GM23248 (cell line): ENCODE measurements around the gene OR1K1. TPM values are rescaled to one million over a fixed set of nuclear protein-coding genes. Genes with fewer than 3 reads are reported as not detected.

Source experiments
- DNase-seq: peaks from one replicate; pipeline ENCODE4 v3.0.0-alpha.2; 2015
- H2AFZ ChIP-seq: fragments of 200-600 bp; sonication (generic); 2 replicates; pipeline ENCODE4 v1.6.1; 2016; ENCODE audit warnings: antibody characterized with exemption
- H3F3A ChIP-seq: fragments of 200-600 bp; sonication (generic); 2 replicates; pipeline ENCODE4 v1.6.1; 2016; ENCODE audit warnings: mild to moderate bottlenecking, antibody characterized with exemption, mixed run types; ENCODE audit not compliant: insufficient read depth
- H3K27ac ChIP-seq: fragments of 200-600 bp; sonication (generic); 2 replicates; pipeline ENCODE4 v1.5.1; 2016; ENCODE audit warnings: mild to moderate bottlenecking
- H3K27me3 ChIP-seq: fragments of 200-600 bp; sonication (generic); replicated peaks from 2 replicates; pipeline ENCODE4 v1.6.1; 2016; ENCODE audit warnings: mild to moderate bottlenecking; ENCODE audit not compliant: insufficient read depth
- H3K36me3 ChIP-seq: fragments of 200-600 bp; sonication (generic); 2 replicates; pipeline ENCODE4 v1.6.1; 2016; ENCODE audit warnings: low read depth, mild to moderate bottlenecking
- H3K4me1 ChIP-seq: fragments of 200-600 bp; sonication (generic); 2 replicates; pipeline ENCODE4 v1.6.1; 2016; ENCODE audit warnings: mild to moderate bottlenecking; ENCODE audit not compliant: insufficient read depth
- H3K4me2 ChIP-seq: fragments of 200-600 bp; sonication (generic); one replicate; pipeline ENCODE4 v1.6.1; 2016; ENCODE audit warnings: mild to moderate bottlenecking; ENCODE audit not compliant: unreplicated experiment
- H3K4me3 ChIP-seq: fragments of 200-600 bp; sonication (generic); 2 replicates; pipeline ENCODE4 v1.5.1; 2016; ENCODE audit warnings: mild to moderate bottlenecking
- H3K79me2 ChIP-seq: fragments of 200-600 bp; sonication (generic); 2 replicates; pipeline ENCODE4 v1.6.1; 2016; ENCODE audit warnings: mild to moderate bottlenecking; ENCODE audit not compliant: insufficient read depth
- H3K9ac ChIP-seq: fragments of 200-600 bp; sonication (generic); 2 replicates; pipeline ENCODE4 v1.6.1; 2016; ENCODE audit warnings: mild to moderate bottlenecking
- H3K9me2 ChIP-seq: fragments of 200-600 bp; sonication (generic); 2 replicates; pipeline ENCODE4 v1.6.1; 2016; ENCODE audit warnings: mixed run types, mild to moderate bottlenecking, moderate library complexity; ENCODE audit not compliant: insufficient read depth
- H3K9me3 ChIP-seq: fragments of 200-600 bp; sonication (generic); one replicate; pipeline ENCODE4 v1.6.1; 2017; ENCODE audit warnings: low read depth
- H4K20me1 ChIP-seq: fragments of 200-600 bp; sonication (generic); 2 replicates; pipeline ENCODE4 v1.6.0; 2016; ENCODE audit not compliant: insufficient read depth
- EZH2 ChIP-seq: fragments of 200-600 bp; sonication (generic); IDR thresholded peaks from 2 replicates; pipeline ENCODE4 v1.6.1; 2018; ENCODE audit warnings: antibody characterized with exemption, mild to moderate bottlenecking; ENCODE audit not compliant: insufficient read depth, poor library complexity, severe bottlenecking
- EZH2phosphoT487 ChIP-seq: fragments of 200-600 bp; sonication (generic); IDR thresholded peaks from 2 replicates; pipeline ENCODE4 v1.6.1; 2018; ENCODE audit warnings: antibody characterized with exemption, moderate library complexity, mild to moderate bottlenecking, low read depth; ENCODE audit not compliant: insufficient read depth
- WGBS, 2 experiments: methylation state at CpG; one replicate each; pipeline ENCODE4 v1.1.6; 2015 to 2017; ENCODE audit warnings: low lambda C conversion rate in 2 of 2, low coverage in 1 of 2; ENCODE audit errors: missing lambda C conversion rate in 2 of 2; 5-methylcytosine and 5-hydroxymethylcytosine counted together
- in situ Hi-C: fragments of 300-500 bp; cut with MboI; formaldehyde crosslinking; loops from 2 replicates; pipeline ENCODE4 v1.15.0; 2020
- polyA plus RNA-seq: library from polyadenylated mRNA; unstranded; fragments of >200 nt; fragmentation: Nextera tagmentation; extraction: Ambion mirVana; gene quantifications from 2 replicates; pipeline ENCODE4 v1.2.1, GENCODE V29; 2016
- total RNA-seq: library from RNA; depleted of rRNA; stranded (reverse); fragments of >200 nt; shearing (Covaris generic); gene quantifications from 2 replicates; pipeline ENCODE4 v1.2.3, GENCODE V29; 2014

OR1K1 gene
- total and polyA plus RNA-seq, 2 experiments from 2014 or later = not detected

DNA sequence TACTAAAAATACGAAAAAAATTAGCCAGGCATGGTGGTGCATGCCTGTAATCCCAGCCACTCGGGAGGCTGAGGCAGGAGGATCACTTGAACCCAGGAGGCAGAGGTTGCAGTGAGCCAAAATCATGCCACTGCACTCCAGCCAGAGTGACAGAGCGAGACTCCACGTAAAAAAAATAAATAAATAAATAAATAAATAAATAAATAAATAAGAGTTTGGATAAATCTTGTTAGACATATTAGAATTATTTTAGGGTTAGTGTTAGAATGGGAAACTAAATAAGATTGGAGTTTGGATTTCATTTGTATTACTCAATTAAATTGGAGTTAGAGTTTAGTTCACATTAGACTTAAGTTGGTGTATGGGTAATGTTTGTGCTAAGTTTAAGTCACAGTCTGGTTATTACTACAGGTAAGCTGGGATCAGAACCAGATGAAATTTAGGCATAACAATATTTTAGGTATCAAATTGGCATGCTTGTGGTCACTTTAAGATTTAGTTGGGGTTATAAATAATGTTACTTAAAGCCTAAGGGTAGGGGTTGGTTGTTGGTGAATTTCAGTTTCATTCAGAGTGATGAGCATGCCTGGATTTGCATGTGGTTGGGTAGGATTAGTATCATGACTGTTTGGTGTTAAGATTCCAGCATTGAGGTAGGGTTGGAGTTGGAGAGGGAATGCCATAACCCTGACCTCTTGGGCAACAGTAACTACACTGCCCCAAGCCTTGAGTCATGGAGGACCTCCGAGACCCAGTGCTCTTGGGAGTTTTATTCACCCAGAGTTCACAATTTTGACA lies 7.9 kb upstream of the OR1K1 start:
- H3F3A ChIP-seq = no peaks in the 10 kb centered on the region
- H2AFZ ChIP-seq = no peak overlapping the region
- H3K4me2 ChIP-seq = no peak overlapping the region
- no peaks in the 10 kb centered on the region for H3K9me3 ChIP-seq
- H3K9me2 ChIP-seq = no peaks in the 10 kb centered on the region
- in situ Hi-C loops = loop anchor here (10.0 kb wide), 1 partner anchor 297 kb away; no protein-coding TSS in a partner anchor
- no peaks in the 10 kb centered on the region for H3K4me1 ChIP-seq
- WGBS, 2 experiments = 74 to 75% methylated on average over 5 of the region's 5 CpGs
- no peaks in the 10 kb centered on the region for H3K27me3 ChIP-seq
- TF ChIP-seq EZH2phosphoT487 = no peak
- TF ChIP-seq EZH2 = no peak
- no peak overlapping the region for H3K4me3 ChIP-seq
- no peaks in the 10 kb centered on the region for H3K36me3 ChIP-seq
- no peaks in the 10 kb centered on the region for H4K20me1 ChIP-seq
- H3K9ac ChIP-seq = no peak overlapping the region
- no peak for DNase-seq
- H3K79me2 ChIP-seq = no peaks in the 10 kb centered on the region
- no peak overlapping the region for H3K27ac ChIP-seq

GRCh38 chr9:122797316-122798063 lies 2.4 kb upstream of the OR1K1 start:
- in situ Hi-C loops = loop anchor here (10.0 kb wide), 1 partner anchor 303 kb away; no protein-coding TSS in a partner anchor

GRCh38 chr9:122806661-122807060 lies 6.7 kb downstream of the OR1K1 start:
- WGBS, 2 experiments = 88 to 94% methylated on average over 4 of the region's 4 CpGs
- H3K9me3 ChIP-seq = no peaks in the 10 kb centered on the region
- H3K4me2 ChIP-seq = no peak overlapping the region
- no peaks in the 10 kb centered on the region for H4K20me1 ChIP-seq
- H2AFZ ChIP-seq = no peak overlapping the region
- H3K36me3 ChIP-seq = no peaks in the 10 kb centered on the region
- DNase-seq = no peak
- in situ Hi-C loops = loop anchor here (25.0 kb wide), 1 partner anchor 444 kb away; the partner anchor contains the start of gene PTGS1
- H3K9me2 ChIP-seq = no peaks in the 10 kb centered on the region
- TF ChIP-seq EZH2 = no peak
- no peak for TF ChIP-seq EZH2phosphoT487
- H3K27me3 ChIP-seq = no peaks in the 10 kb centered on the region
- peak overlapping the region; percentile 32; the same call in 1 of the 2 replicates for H3K27ac ChIP-seq
- no peaks in the 10 kb centered on the region; the same call in none of the 2 replicates for H3F3A ChIP-seq
- H3K4me1 ChIP-seq = peaks cover 7% of the 10 kb centered on the region; the same call in 1 of the 2 replicates
- no peaks in the 10 kb centered on the region for H3K79me2 ChIP-seq
- H3K9ac ChIP-seq = no peak overlapping the region
- H3K4me3 ChIP-seq = no peak overlapping the region

More at GRCh38 chr9:122797316-122798063, 2.4 kb upstream of the OR1K1 start:
- no peaks in the 10 kb centered on the region for H3K27me3 ChIP-seq
- no peak overlapping the region for H3K9ac ChIP-seq
- H4K20me1 ChIP-seq = no peaks in the 10 kb centered on the region
- peak; percentile 38 for DNase-seq
- no peaks in the 10 kb centered on the region for H3K9me3 ChIP-seq
- 59 to 64% methylated on average over 6 of the region's 6 CpGs for WGBS, 2 experiments
- no peaks in the 10 kb centered on the region for H3K36me3 ChIP-seq
- H3F3A ChIP-seq = no peaks in the 10 kb centered on the region
- H2AFZ ChIP-seq = no peak overlapping the region
- TF ChIP-seq EZH2phosphoT487 (no peak), EZH2 (no peak)
- H3K27ac ChIP-seq = no peak overlapping the region
- no peak overlapping the region for H3K4me3 ChIP-seq
- no peaks in the 10 kb centered on the region for H3K79me2 ChIP-seq
- no peaks in the 10 kb centered on the region for H3K9me2 ChIP-seq
- H3K4me1 ChIP-seq = no peaks in the 10 kb centered on the region
- no peak overlapping the region for H3K4me2 ChIP-seq

DNA sequence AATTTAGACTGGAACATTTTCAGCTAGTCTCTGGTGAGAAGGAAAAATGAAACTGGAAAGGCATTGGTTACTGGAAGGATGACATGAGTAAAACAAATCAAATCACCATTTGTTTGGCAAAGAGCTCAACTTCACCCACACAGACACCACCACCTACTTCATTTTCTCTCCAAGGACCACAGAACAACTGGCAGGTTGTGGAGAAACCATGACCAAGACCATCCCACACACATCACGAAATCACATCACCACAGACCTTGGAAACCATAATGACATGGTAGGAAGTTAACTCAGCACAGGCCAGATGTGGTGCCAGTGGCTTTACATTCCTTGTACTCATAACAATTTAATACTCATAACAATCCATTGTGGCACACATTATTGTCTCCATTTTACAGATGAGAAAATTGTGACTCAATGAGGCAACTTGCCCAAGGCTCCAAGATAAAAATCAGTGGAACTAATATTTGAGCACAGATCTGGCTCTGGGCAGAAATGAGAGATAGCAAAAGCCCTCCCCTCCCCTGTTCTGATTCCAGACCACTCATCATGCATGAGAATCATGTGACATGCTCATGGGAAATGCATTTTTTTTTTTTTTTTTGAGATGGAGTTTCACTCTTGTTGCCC lies 7.5 kb downstream of the OR1K1 start:
- H3F3A ChIP-seq = no peaks in the 10 kb centered on the region; the same call in none of the 2 replicates
- H3K4me2 ChIP-seq = no peak overlapping the region
- H2AFZ ChIP-seq = no peak overlapping the region
- no peak overlapping the region for H3K9ac ChIP-seq
- TF ChIP-seq EZH2 = no peak
- TF ChIP-seq EZH2phosphoT487 = no peak
- H3K27me3 ChIP-seq = no peaks in the 10 kb centered on the region
- H3K9me2 ChIP-seq = no peaks in the 10 kb centered on the region
- in situ Hi-C loops = loop anchor here (25.0 kb wide), 1 partner anchor 445 kb away; the partner anchor contains the start of gene PTGS1
- peak; percentile 77 for DNase-seq
- no peak overlapping the region for H3K4me3 ChIP-seq
- no peaks in the 10 kb centered on the region for H3K36me3 ChIP-seq
- no peaks in the 10 kb centered on the region for H3K79me2 ChIP-seq
- H3K9me3 ChIP-seq = no peaks in the 10 kb centered on the region
- peak overlapping the region; percentile 32; the same call in 1 of the 2 replicates for H3K27ac ChIP-seq
- WGBS, 2 experiments = 14 to 23% methylated on average over 1 of the region's 1 CpG
- H3K4me1 ChIP-seq = peaks cover 7% of the 10 kb centered on the region; the same call in 1 of the 2 replicates
- no peaks in the 10 kb centered on the region for H4K20me1 ChIP-seq
